Dermis blood vessel endothelial cell (primary cell): ENCODE data around the gene CNIH2. TPM values are rescaled to one million over a fixed set of nuclear protein-coding genes. Genes with fewer than 3 reads are reported as not detected.
"Not testable (repeated sequence)": the region's sequence is repeated elsewhere in the genome, so short reads cannot be mapped to it uniquely, and the experiment has no call there.

Experiments
- DNase-seq: peaks from one replicate; pipeline ENCODE4 v3.0.0; 2010
- total RNA-seq: library from RNA; depleted of rRNA; stranded (reverse); fragments of >200 nt; gene quantifications from 2 replicates; pipeline ENCODE4 v1.2.3, GENCODE V29; 2014

CNIH2 gene
- total RNA-seq, 1 donor from 2014 or later = not detected

GRCh38 chr11:66259956-66260355 lies 18.0 kb upstream of the CNIH2 start:
- no peak for DNase-seq

GRCh38 chr11:66261578-66261977 lies 16.4 kb upstream of the CNIH2 start:
- no peak for DNase-seq

- DNase-seq = no peak
These were observed 15.8 kb upstream of the CNIH2 start for GRCh38 chr11:66262191-66262590.

- DNase-seq = no peak
These were observed 15.3 kb upstream of the CNIH2 start for GRCh38 chr11:66262696-66263095.

- no peak for DNase-seq
These were observed 14.7 kb upstream of the CNIH2 start for GRCh38 chr11:66263231-66263630.

GRCh38 chr11:66263785-66264184 lies 14.2 kb upstream of the CNIH2 start:
- no peak for DNase-seq

GRCh38 chr11:66264383-66264782 lies 13.6 kb upstream of the CNIH2 start:
- DNase-seq = no peak

- DNase-seq = peak; percentile 35
These were observed 13.1 kb upstream of the CNIH2 start for GRCh38 chr11:66264914-66265313.

- DNase-seq = no peak
These were observed 12.2 kb upstream of the CNIH2 start for GRCh38 chr11:66265531-66266377.

- DNase-seq = no peak
These were observed 11.5 kb upstream of the CNIH2 start for GRCh38 chr11:66266378-66267038.

GRCh38 chr11:66267039-66267378 lies 11.0 kb upstream of the CNIH2 start:
- no peak for DNase-seq

GRCh38 chr11:66267379-66268243 lies 10.4 kb upstream of the CNIH2 start:
- peak; percentile 93 for DNase-seq

- DNase-seq = peak; percentile 100
These were observed 9.6 kb upstream of the CNIH2 start, which contains the start of gene RAB1B for GRCh38 chr11:66268244-66268951. RAB1B (plus strand) TSS chr11:66268639; CDS start chr11:66268680, 41 bp downstream.

- peak; percentile 43 for DNase-seq
These were observed 8.7 kb upstream of the CNIH2 start for GRCh38 chr11:66268952-66269905.

GRCh38 chr11:66271816-66272215 lies 6.2 kb upstream of the CNIH2 start:
- no peak for DNase-seq

- no peak for DNase-seq
These were observed 5.4 kb upstream of the CNIH2 start for GRCh38 chr11:66272596-66272995.

GRCh38 chr11:66274219-66274618 lies 3.8 kb upstream of the CNIH2 start:
- no peak for DNase-seq

- no peak for DNase-seq
These were observed 2.6 kb upstream of the CNIH2 start for GRCh38 chr11:66275396-66275795.

GRCh38 chr11:66275984-66276612 lies 1.9 kb upstream of the CNIH2 start:
- no peak for DNase-seq

GRCh38 chr11:66276619-66277018 lies 1.4 kb upstream of the CNIH2 start:
- not testable (repeated sequence) for DNase-seq

- not testable (repeated sequence) for DNase-seq
These were observed 911 bp upstream of the CNIH2 start for GRCh38 chr11:66277064-66277463.
